Gastrocnemius medialis (tissue), 4 donors: ENCODE data around the gene CDKAL1.

Experiments used
- POLR2A ChIP-seq, 2 donors: fragments of 450-650 bp; IDR thresholded peaks; one replicate each; pipeline ENCODE4 v1.6.1; 2017; ENCODE audit warnings: antibody characterized with exemption in 2 of 2, mild to moderate bottlenecking in 2 of 2, moderate library complexity in 2 of 2
- TF ChIP-seq, protein P1 (sequence below), 5 experiments: fragments of 450-650 bp in 3 of 5; fragments of 200-600 bp in 2 of 5; sonication (generic) in 2 of 5; IDR thresholded peaks in 4 of 5; conservative IDR thresholded peaks in 1 of 5; 1 replicate in 4 of 5; 2 replicates in 1 of 5; pipeline ENCODE4 v1.5.1; 2016 to 2019; ENCODE audit warnings: antibody characterized with exemption in 5 of 5, mild to moderate bottlenecking in 3 of 5, moderate library complexity in 3 of 5

DNA sequence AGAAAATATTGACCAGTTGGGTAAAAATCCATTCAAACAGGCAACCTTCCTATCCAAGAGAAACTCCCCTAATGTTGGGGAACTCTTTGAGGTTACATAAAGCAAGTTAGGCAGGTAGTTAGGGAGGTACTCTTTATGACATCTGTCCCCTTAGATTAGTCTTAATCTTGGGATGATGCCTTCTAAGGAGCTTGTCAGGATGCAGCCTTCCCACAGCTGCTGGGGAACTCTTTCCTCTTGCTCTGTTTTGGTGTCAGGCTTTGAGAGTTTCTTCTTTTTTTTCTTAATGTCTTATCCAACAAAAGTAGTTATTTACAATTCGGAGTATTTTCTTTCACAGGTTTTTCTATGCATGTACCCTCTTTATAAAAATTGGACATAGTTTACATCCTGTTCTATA, 194.8 kb downstream of the CDKAL1 start:
- TF ChIP-seq, protein P1, sequence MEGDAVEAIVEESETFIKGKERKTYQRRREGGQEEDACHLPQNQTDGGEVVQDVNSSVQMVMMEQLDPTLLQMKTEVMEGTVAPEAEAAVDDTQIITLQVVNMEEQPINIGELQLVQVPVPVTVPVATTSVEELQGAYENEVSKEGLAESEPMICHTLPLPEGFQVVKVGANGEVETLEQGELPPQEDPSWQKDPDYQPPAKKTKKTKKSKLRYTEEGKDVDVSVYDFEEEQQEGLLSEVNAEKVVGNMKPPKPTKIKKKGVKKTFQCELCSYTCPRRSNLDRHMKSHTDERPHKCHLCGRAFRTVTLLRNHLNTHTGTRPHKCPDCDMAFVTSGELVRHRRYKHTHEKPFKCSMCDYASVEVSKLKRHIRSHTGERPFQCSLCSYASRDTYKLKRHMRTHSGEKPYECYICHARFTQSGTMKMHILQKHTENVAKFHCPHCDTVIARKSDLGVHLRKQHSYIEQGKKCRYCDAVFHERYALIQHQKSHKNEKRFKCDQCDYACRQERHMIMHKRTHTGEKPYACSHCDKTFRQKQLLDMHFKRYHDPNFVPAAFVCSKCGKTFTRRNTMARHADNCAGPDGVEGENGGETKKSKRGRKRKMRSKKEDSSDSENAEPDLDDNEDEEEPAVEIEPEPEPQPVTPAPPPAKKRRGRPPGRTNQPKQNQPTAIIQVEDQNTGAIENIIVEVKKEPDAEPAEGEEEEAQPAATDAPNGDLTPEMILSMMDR (IDR thresholded peaks at IDR 0.05 in 4 of 5, conservative IDR thresholded peaks at IDR 0.05 in 1 of 5): no peak
- no peak for TF ChIP-seq POLR2A (IDR thresholded peaks at IDR 0.05)
